ENCODE measurements around the gene MEI4. TPM values are rescaled to one million over a fixed set of nuclear protein-coding genes. Genes with fewer than 3 reads are reported as not detected.

The MEI4 gene
- total and polyA plus RNA-seq, 10 of the 15 experiments (the other 5 are each of a cell fraction or from before 2014, with no cell fraction given), result 0.03 to 0.04 (median 0.03) TPM; not detected in 7

- TF ChIP-seq, protein P1, sequence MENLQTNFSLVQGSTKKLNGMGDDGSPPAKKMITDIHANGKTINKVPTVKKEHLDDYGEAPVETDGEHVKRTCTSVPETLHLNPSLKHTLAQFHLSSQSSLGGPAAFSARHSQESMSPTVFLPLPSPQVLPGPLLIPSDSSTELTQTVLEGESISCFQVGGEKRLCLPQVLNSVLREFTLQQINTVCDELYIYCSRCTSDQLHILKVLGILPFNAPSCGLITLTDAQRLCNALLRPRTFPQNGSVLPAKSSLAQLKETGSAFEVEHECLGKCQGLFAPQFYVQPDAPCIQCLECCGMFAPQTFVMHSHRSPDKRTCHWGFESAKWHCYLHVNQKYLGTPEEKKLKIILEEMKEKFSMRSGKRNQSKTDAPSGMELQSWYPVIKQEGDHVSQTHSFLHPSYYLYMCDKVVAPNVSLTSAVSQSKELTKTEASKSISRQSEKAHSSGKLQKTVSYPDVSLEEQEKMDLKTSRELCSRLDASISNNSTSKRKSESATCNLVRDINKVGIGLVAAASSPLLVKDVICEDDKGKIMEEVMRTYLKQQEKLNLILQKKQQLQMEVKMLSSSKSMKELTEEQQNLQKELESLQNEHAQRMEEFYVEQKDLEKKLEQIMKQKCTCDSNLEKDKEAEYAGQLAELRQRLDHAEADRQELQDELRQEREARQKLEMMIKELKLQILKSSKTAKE (IDR thresholded peaks at IDR 0.05; ENCODE audit: low read depth, poor library complexity, severe bottlenecking), result no peak
- TF ChIP-seq SUPT20H (IDR thresholded peaks at IDR 0.05; ENCODE audit: borderline replicate concordance, control insufficient read depth, low read depth, low read length), result no peak
- no peak for TF ChIP-seq NR2F1 (conservative IDR thresholded peaks at IDR 0.05)
- no peak for TF ChIP-seq TCF12 (IDR thresholded peaks at IDR 0.05; ENCODE audit: low read depth, low read length)
- no peak for TF ChIP-seq IKZF1 (conservative IDR thresholded peaks at IDR 0.05)
Observed at GRCh38 chr6:77669913-77670312, 17.1 kb downstream of the MEI4 start (continued).

GRCh38 chr6:77674211-77674610 lies 21.4 kb downstream of the MEI4 start:
- H3K9ac ChIP-seq (ENCODE audit: control insufficient read depth, insufficient read depth, low read length), result no peak overlapping the region
- intact Hi-C loops (cut with micrococcal nuclease; ENCODE audit: unreplicated experiment), result no loop called here
- no peak for ATAC-seq
- no peaks in the 10 kb centered on the region for H3K27me3 ChIP-seq (replicated peaks in 1 of 2; ENCODE audit: control insufficient read depth in 2 of 2, insufficient read depth in 2 of 2, low read length in 1 of 2)
- H3K9me3 ChIP-seq (replicated peaks; ENCODE audit: control insufficient read depth, insufficient read depth, low read length), result no peaks in the 10 kb centered on the region
- no peak overlapping the region for H2AFZ ChIP-seq (ENCODE audit: control insufficient read depth, low read depth, low read length)
- H3K4me3 ChIP-seq, result no peak overlapping the region
- no peaks in the 10 kb centered on the region for H4K20me1 ChIP-seq (ENCODE audit: control insufficient read depth, insufficient read depth)
- BruUV-seq (replicated peaks), result no TSS peak
- no peaks in the 10 kb centered on the region for H3K4me1 ChIP-seq (ENCODE audit: control insufficient read depth, insufficient read depth, low read length)
- ChIA-PET POLR2A (no interaction called here), RAD21 (ENCODE audit: unreplicated experiment) (no interaction called here), SMC1A (ENCODE audit: uncharacterized antibody, unreplicated experiment) (no interaction called here), CTCF (no interaction called here)
- in situ Hi-C loops (cut with MboI), result no loop called here
- no peaks in the 10 kb centered on the region for H3K36me3 ChIP-seq (ENCODE audit: control insufficient read depth in 2 of 2, insufficient read depth in 2 of 2, low read length in 1 of 2)
- WGBS (ENCODE audit: insufficient coverage, insufficient replicate concordance, low lambda C conversion rate, missing lambda C conversion rate), result 0% methylated on average over 2 of the region's 2 CpGs
- no peaks in the 10 kb centered on the region for H3K79me2 ChIP-seq (ENCODE audit: control insufficient read depth, insufficient read depth, low read length)
- H3K4me2 ChIP-seq (ENCODE audit: control insufficient read depth, insufficient read depth), result no peak overlapping the region
- no peak for FAIRE-seq
- DNase-seq (ENCODE audit: low read depth, low spot score), result no peak
- H3K27ac ChIP-seq (ENCODE audit: control insufficient read depth, insufficient read depth), result no peak overlapping the region
- TF ChIP-seq PKNOX1 (IDR thresholded peaks at IDR 0.05) (no peak), CHD2 (IDR thresholded peaks at IDR 0.05; ENCODE audit: borderline replicate concordance, low read depth, low read length) (no peak), SMARCA5 (IDR thresholded peaks at IDR 0.05) (no peak), WRNIP1 (IDR thresholded peaks at IDR 0.05; ENCODE audit: borderline replicate concordance, low read depth, low read length) (no peak), PAX8 (IDR thresholded peaks at IDR 0.05) (no peak), MXI1 (IDR thresholded peaks at IDR 0.05; ENCODE audit: low read depth, low read length) (no peak), ATF2 (IDR thresholded peaks at IDR 0.05; ENCODE audit: low read length) (no peak), NR2C2 (IDR thresholded peaks at IDR 0.05; ENCODE audit: borderline replicate concordance, control insufficient read depth, insufficient read length, low read depth) (no peak), POLR2AphosphoS2 (IDR thresholded peaks at IDR 0.05; ENCODE audit: low read depth, low read length) (no peak)
- TF ChIP-seq, protein P2, sequence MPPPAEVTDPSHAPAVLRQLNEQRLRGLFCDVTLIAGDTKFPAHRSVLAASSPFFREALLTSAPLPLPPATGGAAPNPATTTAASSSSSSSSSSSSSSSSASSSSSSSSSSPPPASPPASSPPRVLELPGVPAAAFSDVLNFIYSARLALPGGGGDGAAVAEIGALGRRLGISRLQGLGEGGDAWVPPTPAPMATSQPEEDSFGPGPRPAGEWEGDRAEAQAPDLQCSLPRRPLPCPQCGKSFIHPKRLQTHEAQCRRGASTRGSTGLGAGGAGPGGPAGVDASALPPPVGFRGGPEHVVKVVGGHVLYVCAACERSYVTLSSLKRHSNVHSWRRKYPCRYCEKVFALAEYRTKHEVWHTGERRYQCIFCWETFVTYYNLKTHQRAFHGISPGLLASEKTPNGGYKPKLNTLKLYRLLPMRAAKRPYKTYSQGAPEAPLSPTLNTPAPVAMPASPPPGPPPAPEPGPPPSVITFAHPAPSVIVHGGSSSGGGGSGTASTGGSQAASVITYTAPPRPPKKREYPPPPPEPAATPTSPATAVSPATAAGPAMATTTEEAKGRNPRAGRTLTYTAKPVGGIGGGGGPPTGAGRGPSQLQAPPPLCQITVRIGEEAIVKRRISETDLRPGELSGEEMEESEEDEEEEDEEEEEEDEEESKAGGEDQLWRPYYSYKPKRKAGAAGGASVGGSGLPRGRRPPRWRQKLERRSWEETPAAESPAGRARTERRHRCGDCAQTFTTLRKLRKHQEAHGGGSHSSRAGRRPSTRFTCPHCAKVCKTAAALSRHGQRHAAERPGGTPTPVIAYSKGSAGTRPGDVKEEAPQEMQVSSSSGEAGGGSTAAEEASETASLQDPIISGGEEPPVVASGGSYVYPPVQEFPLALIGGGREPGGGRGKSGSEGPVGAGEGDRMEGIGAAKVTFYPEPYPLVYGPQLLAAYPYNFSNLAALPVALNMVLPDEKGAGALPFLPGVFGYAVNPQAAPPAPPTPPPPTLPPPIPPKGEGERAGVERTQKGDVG (CRISPR knock-in tag; IDR thresholded peaks at IDR 0.05), result no peak

All from GM12878 (cell line).